Measurements from ENCODE around the gene TSC22D3.

- TF ChIP-seq CTCF (conservative IDR thresholded peaks at IDR 0.05 in 1 of 2, IDR thresholded peaks at IDR 0.05 in 1 of 2; ENCODE audit: low read depth in 1 of 2, low read length in 2 of 2) (peak; percentile 55 to 65), EZH2 (IDR thresholded peaks at IDR 0.05; ENCODE audit: low read length, missing control alignments) (no peak)
These were observed 102.6 kb downstream of the TSC22D3 start for GRCh38 chrX:107672955-107673378.
